ENCODE results near the gene TOP3B.

DNA sequence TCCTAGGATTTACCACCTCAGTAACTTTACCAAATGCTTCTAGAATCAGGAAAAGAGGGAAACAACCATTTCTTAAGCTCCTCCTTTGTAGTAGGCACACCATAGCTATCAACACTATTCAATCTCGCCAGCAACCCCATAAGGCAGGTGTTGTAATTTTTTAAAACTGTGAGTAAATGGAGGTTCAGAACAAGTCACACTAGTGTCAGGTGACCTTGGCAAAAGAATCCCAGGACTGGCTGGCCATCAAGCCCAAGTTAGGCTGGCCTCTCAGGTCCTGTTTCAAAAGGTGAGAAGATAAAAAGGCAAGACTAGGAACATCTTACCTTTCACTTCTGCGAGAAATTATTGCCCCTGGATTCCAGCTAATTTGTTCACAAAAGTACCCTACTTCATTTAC lies 713 bp downstream of the TOP3B start:
- TF ChIP-seq, protein P1, sequence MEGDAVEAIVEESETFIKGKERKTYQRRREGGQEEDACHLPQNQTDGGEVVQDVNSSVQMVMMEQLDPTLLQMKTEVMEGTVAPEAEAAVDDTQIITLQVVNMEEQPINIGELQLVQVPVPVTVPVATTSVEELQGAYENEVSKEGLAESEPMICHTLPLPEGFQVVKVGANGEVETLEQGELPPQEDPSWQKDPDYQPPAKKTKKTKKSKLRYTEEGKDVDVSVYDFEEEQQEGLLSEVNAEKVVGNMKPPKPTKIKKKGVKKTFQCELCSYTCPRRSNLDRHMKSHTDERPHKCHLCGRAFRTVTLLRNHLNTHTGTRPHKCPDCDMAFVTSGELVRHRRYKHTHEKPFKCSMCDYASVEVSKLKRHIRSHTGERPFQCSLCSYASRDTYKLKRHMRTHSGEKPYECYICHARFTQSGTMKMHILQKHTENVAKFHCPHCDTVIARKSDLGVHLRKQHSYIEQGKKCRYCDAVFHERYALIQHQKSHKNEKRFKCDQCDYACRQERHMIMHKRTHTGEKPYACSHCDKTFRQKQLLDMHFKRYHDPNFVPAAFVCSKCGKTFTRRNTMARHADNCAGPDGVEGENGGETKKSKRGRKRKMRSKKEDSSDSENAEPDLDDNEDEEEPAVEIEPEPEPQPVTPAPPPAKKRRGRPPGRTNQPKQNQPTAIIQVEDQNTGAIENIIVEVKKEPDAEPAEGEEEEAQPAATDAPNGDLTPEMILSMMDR (conservative IDR thresholded peaks at IDR 0.05; ENCODE audit: low read length): no peak
- TF ChIP-seq EZH2phosphoT487 (IDR thresholded peaks at IDR 0.05; ENCODE audit: borderline replicate concordance, low read depth, low read length): no peak
